GM06990 (cell line): ENCODE results near the gene ACE.

Source experiments
- DNase-seq: peaks from one replicate; pipeline ENCODE4 v3.0.0-alpha.2; 2011; ENCODE audit not compliant: insufficient read length; ENCODE audit errors: extremely low read depth
- H3K27me3 ChIP-seq: replicated peaks from 2 replicates; pipeline ENCODE4 v1.6.0; 2011; ENCODE audit warnings: low read length; ENCODE audit not compliant: control insufficient read depth, insufficient read depth
- H3K36me3 ChIP-seq: 2 replicates; pipeline ENCODE4 v1.5.1; 2011; ENCODE audit warnings: low read length; ENCODE audit not compliant: control insufficient read depth, insufficient read depth
- H3K4me3 ChIP-seq: replicated peaks from 2 replicates; pipeline ENCODE4 v1.5.1; 2011; ENCODE audit warnings: low read depth, mild to moderate bottlenecking, control low read depth, low read length
- TF ChIP-seq, protein P1 (sequence below): IDR thresholded peaks from 2 replicates; pipeline ENCODE4 v1.5.1; 2011; ENCODE audit warnings: low read length, control low read depth, mild to moderate bottlenecking, inconsistent platforms; ENCODE audit not compliant: insufficient read depth, poor library complexity, severe bottlenecking

ACE gene

DNA sequence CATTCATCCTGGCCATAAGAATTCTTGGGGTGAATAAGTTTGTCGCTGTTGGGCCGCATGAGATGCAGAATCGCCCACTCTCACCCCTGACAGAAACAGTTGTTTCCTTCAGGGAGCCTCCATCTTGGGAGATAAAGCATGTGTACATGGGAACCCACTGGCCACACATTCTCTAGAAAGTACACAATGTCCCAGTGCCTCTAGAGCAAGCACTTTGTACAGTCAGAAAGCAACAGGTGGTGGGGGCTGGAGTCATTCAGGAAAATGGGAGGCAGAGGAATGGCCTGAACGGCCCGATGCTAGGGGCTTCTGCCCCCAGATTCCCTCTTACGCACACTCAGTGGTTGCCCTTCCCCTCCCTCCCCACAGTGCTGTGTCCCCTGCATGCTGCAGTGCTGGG lies 16.1 kb downstream of the ACE start:
- no peak for DNase-seq
- H3K4me3 ChIP-seq = no peak overlapping the region
- no peaks in the 10 kb centered on the region for H3K36me3 ChIP-seq
- TF ChIP-seq, protein P1, sequence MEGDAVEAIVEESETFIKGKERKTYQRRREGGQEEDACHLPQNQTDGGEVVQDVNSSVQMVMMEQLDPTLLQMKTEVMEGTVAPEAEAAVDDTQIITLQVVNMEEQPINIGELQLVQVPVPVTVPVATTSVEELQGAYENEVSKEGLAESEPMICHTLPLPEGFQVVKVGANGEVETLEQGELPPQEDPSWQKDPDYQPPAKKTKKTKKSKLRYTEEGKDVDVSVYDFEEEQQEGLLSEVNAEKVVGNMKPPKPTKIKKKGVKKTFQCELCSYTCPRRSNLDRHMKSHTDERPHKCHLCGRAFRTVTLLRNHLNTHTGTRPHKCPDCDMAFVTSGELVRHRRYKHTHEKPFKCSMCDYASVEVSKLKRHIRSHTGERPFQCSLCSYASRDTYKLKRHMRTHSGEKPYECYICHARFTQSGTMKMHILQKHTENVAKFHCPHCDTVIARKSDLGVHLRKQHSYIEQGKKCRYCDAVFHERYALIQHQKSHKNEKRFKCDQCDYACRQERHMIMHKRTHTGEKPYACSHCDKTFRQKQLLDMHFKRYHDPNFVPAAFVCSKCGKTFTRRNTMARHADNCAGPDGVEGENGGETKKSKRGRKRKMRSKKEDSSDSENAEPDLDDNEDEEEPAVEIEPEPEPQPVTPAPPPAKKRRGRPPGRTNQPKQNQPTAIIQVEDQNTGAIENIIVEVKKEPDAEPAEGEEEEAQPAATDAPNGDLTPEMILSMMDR = no peak
- H3K27me3 ChIP-seq = no peaks in the 10 kb centered on the region; the same call in 1 of the 2 replicates

DNA sequence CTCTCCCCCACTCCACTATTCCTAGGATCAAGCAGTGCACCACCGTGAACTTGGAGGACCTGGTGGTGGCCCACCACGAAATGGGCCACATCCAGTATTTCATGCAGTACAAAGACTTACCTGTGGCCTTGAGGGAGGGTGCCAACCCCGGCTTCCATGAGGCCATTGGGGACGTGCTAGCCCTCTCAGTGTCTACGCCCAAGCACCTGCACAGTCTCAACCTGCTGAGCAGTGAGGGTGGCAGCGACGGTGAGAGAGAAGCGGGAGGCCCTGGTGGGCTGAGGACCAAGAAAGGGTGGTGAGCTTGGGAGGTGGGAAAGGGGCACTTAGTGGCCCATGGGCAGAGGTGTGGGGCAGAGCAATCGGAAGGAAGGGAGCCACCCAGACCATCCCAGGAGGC lies 16.6 kb downstream of the ACE start:
- Histone ChIP-seq H3K4me3 (no peak overlapping the region), H3K27me3 (no peaks in the 10 kb centered on the region; the same call in 1 of the 2 replicates), H3K36me3 (no peaks in the 10 kb centered on the region)
- no peak for DNase-seq
- TF ChIP-seq, protein P1 = no peak

DNA sequence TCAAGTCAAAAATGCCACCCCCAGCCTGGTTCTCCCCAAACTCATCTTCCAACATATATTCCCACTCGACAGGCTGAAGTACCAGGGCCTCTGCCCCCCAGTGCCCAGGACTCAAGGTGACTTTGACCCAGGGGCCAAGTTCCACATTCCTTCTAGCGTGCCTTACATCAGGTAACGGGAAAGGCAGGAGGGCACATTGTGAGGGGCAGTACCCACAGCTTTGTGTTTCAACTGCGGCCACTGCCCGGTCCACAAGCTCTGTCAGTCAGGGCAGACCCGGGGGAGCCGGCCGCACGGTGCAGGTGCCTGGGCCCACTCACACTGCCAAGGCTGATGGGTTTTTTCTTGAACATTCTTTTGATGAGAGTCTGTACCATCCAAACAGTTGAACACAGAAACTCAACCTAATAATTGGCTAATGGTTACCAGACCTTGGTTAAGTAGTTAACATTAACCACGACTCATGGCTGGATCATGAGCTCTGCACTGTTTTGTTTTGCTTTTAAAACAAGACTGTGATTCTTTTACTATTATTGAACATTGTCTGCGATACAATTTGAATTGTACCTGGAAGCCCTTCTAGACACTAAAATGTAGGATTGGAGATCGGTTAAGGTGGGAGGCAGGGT lies 17.6 kb downstream of the ACE start:
- no peak for DNase-seq
- TF ChIP-seq, protein P1 = no peak
- Histone ChIP-seq H3K36me3 (no peaks in the 10 kb centered on the region), H3K4me3 (no peak overlapping the region), H3K27me3 (no peaks in the 10 kb centered on the region)

DNA sequence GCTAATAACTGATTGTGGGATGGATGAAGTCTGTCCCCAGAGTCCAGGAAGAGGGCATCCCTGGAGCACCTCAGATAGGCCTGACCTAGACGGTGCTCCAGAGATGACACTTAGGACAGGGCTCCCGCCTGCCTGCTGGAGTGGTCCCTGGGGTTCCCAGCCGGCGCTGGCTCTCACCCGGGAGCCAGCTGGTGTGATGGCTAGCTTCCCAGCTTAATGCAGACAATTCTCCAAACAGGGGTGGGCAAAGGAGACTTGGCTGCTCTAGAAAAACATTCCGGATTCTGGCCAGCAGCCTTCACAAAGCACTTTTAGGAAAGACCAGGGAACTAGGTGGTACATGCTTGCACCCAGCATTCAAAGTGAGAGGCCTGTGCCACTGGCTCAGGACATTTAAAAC lies 18.6 kb downstream of the ACE start:
- Histone ChIP-seq H3K36me3 (no peaks in the 10 kb centered on the region), H3K27me3 (no peaks in the 10 kb centered on the region), H3K4me3 (no peak overlapping the region)
- DNase-seq = no peak
- TF ChIP-seq, protein P1 = no peak

DNA sequence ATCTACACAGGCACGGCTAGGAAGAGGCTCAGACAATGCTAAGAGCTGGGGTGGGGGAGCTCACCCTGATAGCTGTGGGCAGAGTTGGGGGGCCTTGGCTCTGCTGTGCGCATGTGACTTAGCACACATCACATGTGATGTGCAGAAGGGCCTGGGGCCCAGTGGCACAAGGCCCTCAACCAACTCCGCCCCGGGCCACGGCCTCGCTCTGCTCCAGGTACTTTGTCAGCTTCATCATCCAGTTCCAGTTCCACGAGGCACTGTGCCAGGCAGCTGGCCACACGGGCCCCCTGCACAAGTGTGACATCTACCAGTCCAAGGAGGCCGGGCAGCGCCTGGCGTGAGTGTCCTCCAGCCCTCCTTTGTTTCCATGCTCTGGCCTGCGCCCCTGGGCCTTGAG lies 19.3 kb downstream of the ACE start:
- H3K4me3 ChIP-seq = no peak overlapping the region
- no peaks in the 10 kb centered on the region for H3K36me3 ChIP-seq
- no peak for DNase-seq
- no peaks in the 10 kb centered on the region; the same call in 1 of the 2 replicates for H3K27me3 ChIP-seq
- TF ChIP-seq, protein P1 = no peak
